HG02610 (cell line): ENCODE results near the gene FER.
"Not testable (repeated sequence)": the region's sequence is repeated elsewhere in the genome, so short reads cannot be mapped to it uniquely, and the experiment has no call there.

Experiments
- ATAC-seq: cut with Tn5 transposase; IDR thresholded peaks from one replicate; pipeline ENCODE4 v1.9.1; 2021; ENCODE audit warnings: mild to moderate bottlenecking, moderate library complexity; ENCODE audit not compliant: unreplicated experiment

Gene FER

GRCh38 chr5:108743846-108744245 lies 3.9 kb upstream of the FER start:
- no peak for ATAC-seq

- no peak for ATAC-seq
Observed at GRCh38 chr5:108747111-108747773, 455 bp upstream of the FER start.

DNA sequence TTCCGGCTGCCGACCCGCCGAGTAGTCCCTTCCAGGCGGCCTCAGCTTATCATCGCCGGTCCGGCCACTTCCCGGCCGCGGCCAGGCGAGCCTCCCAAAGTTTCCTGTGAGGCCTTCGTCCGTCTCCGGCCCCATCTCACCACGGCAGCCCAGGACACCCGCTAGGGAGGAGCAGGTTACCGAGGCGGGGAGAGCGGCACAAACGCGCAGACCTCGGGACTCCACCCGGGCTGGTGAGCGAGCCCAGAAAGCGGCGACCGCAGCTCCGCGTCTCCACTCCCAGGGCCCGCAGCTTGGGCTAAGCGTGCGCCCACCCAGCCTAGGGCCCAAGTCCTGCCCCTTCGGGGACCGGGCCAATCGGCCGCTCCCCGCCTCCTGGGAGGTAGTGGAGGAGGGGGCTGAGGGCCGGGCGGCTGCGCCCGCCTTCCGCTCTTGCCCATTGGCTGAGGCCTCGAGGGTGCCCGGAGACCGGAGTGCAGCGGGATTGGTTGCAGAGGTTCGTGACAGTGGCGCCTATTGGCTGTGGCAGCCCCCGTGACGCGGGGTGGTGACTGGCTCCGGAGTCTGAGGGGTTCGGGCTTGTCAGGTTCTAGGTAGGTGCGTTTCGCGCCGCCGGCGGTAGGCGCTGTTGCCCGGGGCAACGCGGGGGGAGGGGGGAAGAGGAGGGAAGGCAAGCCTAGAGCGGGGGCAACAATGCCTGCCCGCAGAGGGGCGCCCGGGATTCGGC lies 867 bp downstream of the FER start:
- peak; percentile 97 for ATAC-seq

DNA sequence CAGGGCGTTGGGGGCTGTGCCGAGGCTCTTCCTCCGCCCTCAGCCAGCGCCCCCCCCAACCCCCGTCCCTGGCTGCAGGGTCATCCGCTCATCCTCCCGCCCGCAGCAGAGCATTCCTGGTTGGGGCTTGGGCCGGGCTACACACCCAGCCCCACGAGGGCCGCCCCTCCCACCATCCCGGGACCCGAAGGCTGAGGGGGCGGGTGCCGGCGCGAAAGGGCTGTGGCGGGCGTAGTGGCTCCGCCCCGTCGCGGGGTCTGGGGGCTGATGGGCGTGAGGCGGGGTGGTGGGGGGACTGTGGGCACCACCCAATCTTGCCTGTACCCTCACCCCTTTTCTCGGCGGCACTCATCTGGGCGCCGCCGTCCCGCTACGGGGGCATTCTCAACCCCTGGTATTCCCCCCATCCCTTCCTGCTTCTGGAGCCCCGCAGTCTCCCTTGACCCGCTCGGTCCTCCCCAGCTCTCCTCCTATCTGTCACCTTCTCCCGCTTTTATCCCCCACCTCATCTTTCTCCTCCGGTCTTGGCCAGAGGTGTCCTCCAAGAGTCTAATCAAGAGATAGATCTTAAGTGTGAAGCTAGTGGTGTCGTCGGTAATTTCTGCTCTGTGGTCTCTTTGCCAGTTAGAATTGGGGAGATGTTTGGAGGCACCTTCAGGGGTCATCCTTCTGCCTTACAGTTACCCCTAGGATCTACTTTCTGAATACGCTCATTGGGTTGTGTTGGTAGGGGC lies 1.6 kb downstream of the FER start:
- ATAC-seq = peak; percentile 32

GRCh38 chr5:108753331-108753730 lies 5.6 kb downstream of the FER start:
- ATAC-seq = no peak

GRCh38 chr5:108753877-108754276 lies 6.2 kb downstream of the FER start:
- ATAC-seq = no peak

DNA sequence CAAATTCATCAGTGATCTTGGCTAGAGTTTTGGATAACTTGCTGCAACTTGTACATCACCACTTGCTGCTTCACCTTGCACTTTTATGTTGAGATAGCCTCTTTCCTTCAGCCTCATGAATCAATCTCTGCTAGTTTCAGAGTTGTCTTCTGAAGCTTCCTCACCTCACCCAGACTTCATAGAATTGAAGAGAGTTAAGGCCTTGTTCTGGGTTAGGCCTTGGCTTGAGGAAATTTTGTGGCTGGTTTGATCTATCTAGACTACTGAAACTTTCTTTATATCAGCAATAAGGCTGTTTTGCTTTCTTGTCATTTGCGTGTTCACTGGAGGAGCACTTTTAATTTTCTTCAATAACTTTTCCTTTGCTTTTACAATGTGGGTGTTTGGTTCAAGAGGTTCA lies 12.8 kb downstream of the FER start:
- no peak for ATAC-seq

DNA sequence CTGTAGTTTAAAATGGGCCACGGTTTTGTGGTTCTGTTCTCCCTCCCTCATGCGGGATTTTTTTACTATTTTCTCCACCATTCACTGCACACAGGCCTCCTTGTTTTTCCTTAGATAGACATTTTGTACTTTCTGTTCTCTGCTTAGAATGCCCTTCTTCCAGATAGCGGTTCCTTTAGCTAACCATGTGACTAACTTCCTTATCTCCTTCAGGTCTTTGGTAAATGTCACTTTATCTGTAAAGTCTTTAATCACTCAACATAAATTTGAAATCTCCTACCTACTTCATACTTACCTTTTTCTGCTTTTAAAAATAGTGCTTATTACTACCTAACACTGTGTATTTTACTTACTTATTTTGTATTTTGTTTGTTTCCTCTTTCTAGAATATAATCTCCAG lies 15.0 kb downstream of the FER start:
- ATAC-seq = no peak

DNA sequence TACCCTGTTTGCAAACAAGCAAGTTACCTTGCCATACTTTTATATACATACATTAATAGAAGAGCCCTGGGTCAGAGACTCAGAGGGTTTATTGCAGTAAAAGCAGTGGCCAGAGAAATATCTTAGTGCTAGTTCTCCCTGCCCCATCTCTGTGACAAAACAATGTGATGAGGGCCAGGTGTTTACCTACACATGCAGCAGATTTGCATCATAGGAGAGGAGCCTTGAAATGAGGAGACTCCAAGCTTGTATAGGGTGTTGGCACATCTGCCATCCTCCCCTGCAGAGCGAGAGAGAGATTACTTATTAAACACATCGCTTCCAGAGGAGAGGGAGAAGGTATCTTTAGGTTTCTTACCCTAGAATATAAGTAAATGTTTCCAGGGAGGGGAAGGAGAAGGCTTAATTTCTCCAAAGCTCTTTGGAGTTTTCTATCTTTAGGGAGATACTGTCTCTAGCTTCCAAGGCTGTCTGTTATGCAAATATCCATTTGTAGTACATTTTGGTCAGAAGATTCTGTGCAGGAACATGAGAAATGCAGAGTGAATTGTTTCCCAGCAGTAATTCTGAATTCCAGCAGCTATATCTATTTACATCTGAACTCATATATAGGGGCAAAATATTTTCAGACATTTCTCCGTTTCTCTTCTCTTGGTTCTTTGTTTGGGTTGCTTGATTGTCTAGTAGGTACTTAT lies 15.7 kb downstream of the FER start:
- ATAC-seq = no peak

DNA sequence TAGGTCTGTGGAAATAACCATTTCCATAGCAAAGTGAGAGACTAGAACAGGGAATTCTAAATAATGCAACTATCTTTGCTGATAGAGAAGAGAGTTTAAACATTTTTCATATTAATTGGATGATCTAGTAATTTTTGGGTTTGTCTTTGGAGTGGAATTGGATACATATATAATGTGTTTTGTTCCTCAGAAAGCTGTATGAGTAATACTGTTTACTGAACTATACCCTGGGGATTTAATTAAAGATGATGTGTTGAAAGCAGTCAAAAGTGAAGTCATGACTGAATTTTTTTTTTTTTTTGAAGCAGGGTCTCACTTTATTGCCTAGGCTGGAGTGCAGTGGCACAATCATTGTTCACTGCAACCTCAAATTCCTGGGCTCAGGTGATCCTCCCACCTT lies 17.9 kb downstream of the FER start:
- peak; percentile 38 for ATAC-seq

- ATAC-seq = not testable (repeated sequence)
Observed at GRCh38 chr5:108766916-108767315, 19.2 kb downstream of the FER start.

GRCh38 chr5:108769352-108769751 lies 21.7 kb downstream of the FER start:
- peak; percentile 55 for ATAC-seq

- no peak for ATAC-seq
Observed at GRCh38 chr5:108772626-108773025, 24.9 kb downstream of the FER start.

GRCh38 chr5:108773330-108773729 lies 25.6 kb downstream of the FER start:
- no peak for ATAC-seq

DNA sequence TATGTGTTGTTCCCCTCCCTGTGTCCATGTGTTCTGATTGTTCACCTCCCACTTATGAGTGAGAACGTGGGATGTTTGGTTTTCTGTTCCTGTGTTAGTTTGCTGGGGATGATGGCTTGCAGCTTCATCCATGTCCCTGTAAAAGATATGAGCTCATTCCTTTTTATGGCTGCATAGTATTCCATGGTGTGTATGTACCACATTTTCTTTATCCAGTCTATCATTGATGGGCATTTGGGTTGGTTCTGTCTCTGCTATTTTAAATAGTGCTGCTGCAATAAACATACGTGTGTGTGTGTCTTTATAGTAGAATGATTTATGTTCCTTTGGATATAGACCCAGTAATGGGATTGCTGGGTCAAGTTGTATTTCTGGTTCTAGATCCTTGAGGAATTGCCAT lies 26.4 kb downstream of the FER start:
- ATAC-seq = not testable (repeated sequence)

DNA sequence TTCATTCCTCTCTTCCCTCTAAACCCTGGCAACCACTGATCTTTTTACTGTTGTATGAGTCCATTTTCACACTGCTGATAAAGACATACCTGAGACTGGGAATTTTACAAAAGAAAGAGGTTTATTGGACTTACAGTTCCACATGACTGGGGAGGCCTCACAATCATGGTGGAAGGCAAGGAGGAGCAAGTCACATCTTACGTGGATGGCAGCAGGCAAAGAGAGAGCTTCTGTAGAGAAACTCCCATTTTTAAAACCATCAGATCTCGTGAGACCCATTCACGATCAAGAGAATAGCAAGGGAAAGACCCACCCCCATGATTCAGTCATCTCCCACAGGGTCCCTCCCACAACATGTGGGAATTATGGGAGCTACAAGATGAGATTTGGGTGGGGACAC lies 29.9 kb downstream of the FER start:
- ATAC-seq = not testable (repeated sequence)

- ATAC-seq = not testable (repeated sequence)
Observed at GRCh38 chr5:108784577-108784976, 36.9 kb downstream of the FER start.

DNA sequence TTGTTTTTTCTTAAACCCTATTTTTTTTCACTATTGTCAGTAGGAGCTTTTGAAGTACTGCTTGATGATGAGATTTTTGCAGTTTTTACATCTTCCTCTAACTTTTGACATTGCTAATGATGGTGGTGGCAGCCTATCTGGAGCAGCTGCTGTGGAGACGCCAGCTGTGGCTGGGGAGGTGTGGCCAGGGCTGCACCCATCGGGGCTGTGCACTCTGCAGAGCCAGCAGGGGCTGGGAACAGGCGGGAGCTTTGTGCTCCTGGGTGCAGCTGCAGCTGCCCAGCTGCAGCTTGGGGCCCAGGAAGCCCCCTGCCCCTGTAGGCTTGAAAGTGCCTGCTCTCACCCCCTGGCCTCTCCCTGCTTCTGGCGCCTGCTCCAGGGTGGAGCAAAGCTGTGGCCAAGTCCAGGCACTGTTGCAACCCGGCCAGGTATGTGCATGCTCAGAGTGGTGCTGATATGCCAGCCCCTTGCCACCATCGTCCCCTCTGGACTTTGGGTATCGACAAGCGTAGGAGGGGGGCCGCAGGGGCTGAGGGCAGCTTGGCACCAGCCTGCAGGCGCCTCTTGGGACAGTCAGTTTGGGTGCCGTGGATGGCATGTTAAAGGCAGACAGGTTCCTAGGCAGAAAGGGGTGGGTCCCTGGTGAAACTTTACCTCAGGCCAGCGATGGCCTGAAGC lies 39.2 kb downstream of the FER start:
- no peak for ATAC-seq

GRCh38 chr5:108788142-108788541 lies 40.4 kb downstream of the FER start:
- ATAC-seq = no peak

GRCh38 chr5:108793207-108793606 lies 45.5 kb downstream of the FER start:
- no peak for ATAC-seq

GRCh38 chr5:108794349-108794748 lies 46.7 kb downstream of the FER start:
- ATAC-seq = not testable (repeated sequence)
